GM12878 (cell line): ENCODE measurements around the gene RNASE12. TPM values are rescaled to one million over a fixed set of nuclear protein-coding genes. Genes with fewer than 3 reads are reported as not detected.

Experiments used
- BCL11A ChIP-seq: IDR thresholded peaks from 2 replicates; pipeline ENCODE4 v1.6.1; 2011; ENCODE audit warnings: low read depth, low read length
- BHLHE40 ChIP-seq, 2 experiments: fragments of 450-650 bp in 1 of 2; IDR thresholded peaks; 2 replicates each; pipeline ENCODE4 v1.6.1; 2011 to 2017; ENCODE audit warnings: low read depth in 2 of 2, borderline replicate concordance in 1 of 2, improper control_type of control experiment in 1 of 2, low read length in 1 of 2, mild to moderate bottlenecking in 1 of 2
- CHD2 ChIP-seq: IDR thresholded peaks from 2 replicates; pipeline ENCODE4 v1.6.1; 2011; ENCODE audit warnings: low read depth, low read length, improper control_type of control experiment, borderline replicate concordance
- HCFC1 ChIP-seq: fragments of 150-350 bp; IDR thresholded peaks from 2 replicates; pipeline ENCODE4 v1.6.1; 2014; ENCODE audit warnings: low read length
- HDAC2 ChIP-seq: fragments of 200-600 bp; sonication (generic); IDR thresholded peaks from 2 replicates; pipeline ENCODE4 v1.6.1; 2017
- HDGF ChIP-seq: fragments of 450-650 bp; IDR thresholded peaks from 2 replicates; pipeline ENCODE4 v1.6.1; 2016; ENCODE audit warnings: antibody characterized with exemption
- MXI1 ChIP-seq: fragments of 150-350 bp; IDR thresholded peaks from 2 replicates; pipeline ENCODE4 v1.6.1; 2011; ENCODE audit warnings: low read depth, mild to moderate bottlenecking, inconsistent platforms, low read length, improper control_type of control experiment
- MYB ChIP-seq: fragments of 150-350 bp; IDR thresholded peaks from 2 replicates; pipeline ENCODE4 v1.6.1; 2014; ENCODE audit warnings: mild to moderate bottlenecking, low read depth, low read length, borderline replicate concordance
- PML ChIP-seq: IDR thresholded peaks from 2 replicates; pipeline ENCODE4 v1.6.1; 2012; ENCODE audit warnings: low read length, inconsistent platforms
- POLR2AphosphoS5 ChIP-seq: IDR thresholded peaks from 2 replicates; pipeline ENCODE4 v1.6.1; 2011; ENCODE audit warnings: mild to moderate bottlenecking, low read length, inconsistent platforms
- RB1 ChIP-seq: fragments of 450-650 bp; formaldehyde crosslinking; IDR thresholded peaks from 2 replicates; pipeline ENCODE4 v1.6.1; 2017; ENCODE audit warnings: mild to moderate bottlenecking, borderline replicate concordance
- SIN3A ChIP-seq: IDR thresholded peaks from 2 replicates; pipeline ENCODE4 v1.6.1; 2012; ENCODE audit warnings: low read depth, low read length, improper control_type of control experiment
- SP1 ChIP-seq: IDR thresholded peaks from one replicate; pipeline ENCODE4 v1.6.1; 2011; ENCODE audit warnings: low read depth, low read length
- SRF ChIP-seq, 2 experiments: IDR thresholded peaks; 2 replicates each; pipeline ENCODE4 v1.6.1; 2011; ENCODE audit warnings: low read depth in 2 of 2, low read length in 2 of 2, mild to moderate bottlenecking in 1 of 2, moderate library complexity in 1 of 2
- ZNF207 ChIP-seq: fragments of 450-650 bp; IDR thresholded peaks from 2 replicates; pipeline ENCODE4 v1.6.1; 2014; ENCODE audit warnings: antibody characterized with exemption, mild to moderate bottlenecking, borderline replicate concordance
- ZNF217 ChIP-seq: fragments of 450-650 bp; IDR thresholded peaks from 2 replicates; pipeline ENCODE4 v1.6.1; 2017; ENCODE audit warnings: antibody characterized with exemption, mild to moderate bottlenecking
- ZNF622 ChIP-seq: fragments of 450-650 bp; IDR thresholded peaks from 2 replicates; pipeline ENCODE4 v1.6.1; 2017; ENCODE audit warnings: mild to moderate bottlenecking, inconsistent platforms
- polyA plus RNA-seq, 11 experiments: library from polyadenylated mRNA; depleted of rRNA in 4 of 11; unstranded in 6 of 11; stranded (reverse) in 5 of 11; fragments of >200 nt; fragmentation: Nextera tagmentation in 4 of 11; fragmentation: Illumina TruSeq in 1 of 11; extraction: Ambion mirVana in 4 of 11; extraction: Trizol in 1 of 11; gene quantifications; 1 replicate in 1 of 11; 2 replicates in 10 of 11; pipeline versions ENCODE4 v1.2.1 to v1.2.3, GENCODE V29; 2011 to 2016; ENCODE audit warnings: inconsistent platforms in 2 of 11, missing spikeins in 2 of 11, low read depth in 1 of 11
- total RNA-seq, 4 experiments: library from RNA; depleted of rRNA in 3 of 4; stranded (reverse); fragments of >200 nt in 3 of 4; fragmentation: Illumina TruSeq in 1 of 4; extraction: Trizol in 1 of 4; gene quantifications; 2 replicates each; pipeline versions ENCODE4 v1.2.1 to v1.2.3, GENCODE V29; 2013 to 2021
- TF ChIP-seq, protein P1 (sequence below): IDR thresholded peaks from 2 replicates; pipeline ENCODE4 v1.6.1; 2012; ENCODE audit warnings: low read depth, low read length, improper control_type of control experiment
- TF ChIP-seq, protein P2 (sequence below): fragments of 450-650 bp; IDR thresholded peaks from 2 replicates; pipeline ENCODE4 v1.6.1; 2017; ENCODE audit warnings: mild to moderate bottlenecking, moderate library complexity
- TF ChIP-seq, protein P3 (sequence below): fragments of 450-650 bp; IDR thresholded peaks from 2 replicates; pipeline ENCODE4 v1.6.1; 2016; ENCODE audit warnings: mild to moderate bottlenecking, moderate library complexity, borderline replicate concordance

Gene RNASE12
- total and polyA plus RNA-seq, 10 of the 15 experiments (the other 5 are each of a cell fraction or from before 2014, with no cell fraction given) = not detected

DNA sequence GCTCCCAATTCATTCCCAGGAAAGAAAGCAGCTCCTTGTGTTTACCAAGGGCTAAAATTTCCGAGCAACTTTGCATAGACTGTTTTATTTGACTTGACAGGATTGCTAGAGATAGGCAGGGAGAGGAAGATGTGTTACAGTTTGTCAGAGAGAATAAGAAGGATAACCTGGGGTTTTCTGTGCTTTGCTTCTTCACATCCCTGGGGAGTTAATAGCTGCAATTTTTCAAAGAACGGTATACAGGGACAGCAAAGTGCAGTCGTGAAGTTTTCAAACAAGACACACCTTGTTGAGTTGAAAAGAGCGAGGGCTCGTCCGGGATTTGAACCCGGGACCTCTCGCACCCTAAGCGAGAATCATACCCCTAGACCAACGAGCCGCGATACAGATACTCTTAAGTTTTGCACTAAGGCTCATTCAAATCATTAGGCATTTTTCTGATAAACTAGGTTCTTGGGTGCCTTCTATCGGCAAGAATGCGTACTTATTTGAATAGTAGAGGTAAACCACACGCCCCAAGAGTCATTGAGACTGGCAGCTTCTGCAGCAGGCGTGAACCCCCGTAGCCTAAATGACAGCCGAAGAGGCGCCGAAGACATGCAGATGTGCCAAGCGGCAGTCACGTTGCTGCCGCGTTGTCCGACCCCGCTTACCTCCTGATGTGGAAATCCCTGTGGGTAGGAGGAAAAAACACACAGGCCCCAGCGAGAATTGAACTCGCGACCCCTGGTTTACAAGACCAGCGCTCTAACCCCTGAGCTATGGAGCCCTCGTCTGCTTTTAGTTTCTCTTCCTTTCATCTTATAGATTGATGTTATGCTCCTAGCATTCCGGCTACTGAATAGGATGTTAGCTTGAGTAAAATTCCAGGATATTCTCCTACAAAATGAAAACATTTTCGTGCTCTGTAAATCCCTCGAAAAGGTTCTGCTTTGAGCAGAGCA, 22.2 kb upstream of the RNASE12 start (continued):
- TF ChIP-seq SRF (IDR thresholded peaks at IDR 0.05; ENCODE audit: low read depth in 2 of 2, low read length in 2 of 2) (no peak), HDAC2 (no peak), ZNF622 (no peak), HCFC1 (0 out of 2 replicates have a peak, but pooled peaks have one; percentile 7), PML (no peak; the same call in 1 of the 2 replicates), BHLHE40 (IDR thresholded peaks at IDR 0.05; ENCODE audit: borderline replicate concordance in 1 of 2, low read depth in 2 of 2, low read length in 1 of 2) (peak; percentile 13 to 77; a peak in 2 of 4 replicates), SIN3A (no peak), MXI1 (peak; percentile 40), ZNF207 (peak; percentile 76), ZNF217 (peak; percentile 90; the same call in 1 of the 2 replicates), CHD2 (no peak), RB1 (peak; percentile 63; the same call in 1 of the 2 replicates), BCL11A (no peak), POLR2AphosphoS5 (no peak), SP1 (no peak), HDGF (0 out of 2 replicates have a peak, but pooled peaks have one; percentile 48), MYB (no peak)
- TF ChIP-seq, protein P1, sequence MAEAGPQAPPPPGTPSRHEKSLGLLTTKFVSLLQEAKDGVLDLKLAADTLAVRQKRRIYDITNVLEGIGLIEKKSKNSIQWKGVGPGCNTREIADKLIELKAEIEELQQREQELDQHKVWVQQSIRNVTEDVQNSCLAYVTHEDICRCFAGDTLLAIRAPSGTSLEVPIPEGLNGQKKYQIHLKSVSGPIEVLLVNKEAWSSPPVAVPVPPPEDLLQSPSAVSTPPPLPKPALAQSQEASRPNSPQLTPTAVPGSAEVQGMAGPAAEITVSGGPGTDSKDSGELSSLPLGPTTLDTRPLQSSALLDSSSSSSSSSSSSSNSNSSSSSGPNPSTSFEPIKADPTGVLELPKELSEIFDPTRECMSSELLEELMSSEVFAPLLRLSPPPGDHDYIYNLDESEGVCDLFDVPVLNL = no peak
- TF ChIP-seq, protein P2, sequence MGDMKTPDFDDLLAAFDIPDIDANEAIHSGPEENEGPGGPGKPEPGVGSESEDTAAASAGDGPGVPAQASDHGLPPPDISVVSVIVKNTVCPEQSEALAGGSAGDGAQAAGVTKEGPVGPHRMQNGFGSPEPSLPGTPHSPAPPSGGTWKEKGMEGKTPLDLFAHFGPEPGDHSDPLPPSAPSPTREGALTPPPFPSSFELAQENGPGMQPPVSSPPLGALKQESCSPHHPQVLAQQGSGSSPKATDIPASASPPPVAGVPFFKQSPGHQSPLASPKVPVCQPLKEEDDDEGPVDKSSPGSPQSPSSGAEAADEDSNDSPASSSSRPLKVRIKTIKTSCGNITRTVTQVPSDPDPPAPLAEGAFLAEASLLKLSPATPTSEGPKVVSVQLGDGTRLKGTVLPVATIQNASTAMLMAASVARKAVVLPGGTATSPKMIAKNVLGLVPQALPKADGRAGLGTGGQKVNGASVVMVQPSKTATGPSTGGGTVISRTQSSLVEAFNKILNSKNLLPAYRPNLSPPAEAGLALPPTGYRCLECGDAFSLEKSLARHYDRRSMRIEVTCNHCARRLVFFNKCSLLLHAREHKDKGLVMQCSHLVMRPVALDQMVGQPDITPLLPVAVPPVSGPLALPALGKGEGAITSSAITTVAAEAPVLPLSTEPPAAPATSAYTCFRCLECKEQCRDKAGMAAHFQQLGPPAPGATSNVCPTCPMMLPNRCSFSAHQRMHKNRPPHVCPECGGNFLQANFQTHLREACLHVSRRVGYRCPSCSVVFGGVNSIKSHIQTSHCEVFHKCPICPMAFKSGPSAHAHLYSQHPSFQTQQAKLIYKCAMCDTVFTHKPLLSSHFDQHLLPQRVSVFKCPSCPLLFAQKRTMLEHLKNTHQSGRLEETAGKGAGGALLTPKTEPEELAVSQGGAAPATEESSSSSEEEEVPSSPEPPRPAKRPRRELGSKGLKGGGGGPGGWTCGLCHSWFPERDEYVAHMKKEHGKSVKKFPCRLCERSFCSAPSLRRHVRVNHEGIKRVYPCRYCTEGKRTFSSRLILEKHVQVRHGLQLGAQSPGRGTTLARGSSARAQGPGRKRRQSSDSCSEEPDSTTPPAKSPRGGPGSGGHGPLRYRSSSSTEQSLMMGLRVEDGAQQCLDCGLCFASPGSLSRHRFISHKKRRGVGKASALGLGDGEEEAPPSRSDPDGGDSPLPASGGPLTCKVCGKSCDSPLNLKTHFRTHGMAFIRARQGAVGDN = no peak
- TF ChIP-seq, protein P3, sequence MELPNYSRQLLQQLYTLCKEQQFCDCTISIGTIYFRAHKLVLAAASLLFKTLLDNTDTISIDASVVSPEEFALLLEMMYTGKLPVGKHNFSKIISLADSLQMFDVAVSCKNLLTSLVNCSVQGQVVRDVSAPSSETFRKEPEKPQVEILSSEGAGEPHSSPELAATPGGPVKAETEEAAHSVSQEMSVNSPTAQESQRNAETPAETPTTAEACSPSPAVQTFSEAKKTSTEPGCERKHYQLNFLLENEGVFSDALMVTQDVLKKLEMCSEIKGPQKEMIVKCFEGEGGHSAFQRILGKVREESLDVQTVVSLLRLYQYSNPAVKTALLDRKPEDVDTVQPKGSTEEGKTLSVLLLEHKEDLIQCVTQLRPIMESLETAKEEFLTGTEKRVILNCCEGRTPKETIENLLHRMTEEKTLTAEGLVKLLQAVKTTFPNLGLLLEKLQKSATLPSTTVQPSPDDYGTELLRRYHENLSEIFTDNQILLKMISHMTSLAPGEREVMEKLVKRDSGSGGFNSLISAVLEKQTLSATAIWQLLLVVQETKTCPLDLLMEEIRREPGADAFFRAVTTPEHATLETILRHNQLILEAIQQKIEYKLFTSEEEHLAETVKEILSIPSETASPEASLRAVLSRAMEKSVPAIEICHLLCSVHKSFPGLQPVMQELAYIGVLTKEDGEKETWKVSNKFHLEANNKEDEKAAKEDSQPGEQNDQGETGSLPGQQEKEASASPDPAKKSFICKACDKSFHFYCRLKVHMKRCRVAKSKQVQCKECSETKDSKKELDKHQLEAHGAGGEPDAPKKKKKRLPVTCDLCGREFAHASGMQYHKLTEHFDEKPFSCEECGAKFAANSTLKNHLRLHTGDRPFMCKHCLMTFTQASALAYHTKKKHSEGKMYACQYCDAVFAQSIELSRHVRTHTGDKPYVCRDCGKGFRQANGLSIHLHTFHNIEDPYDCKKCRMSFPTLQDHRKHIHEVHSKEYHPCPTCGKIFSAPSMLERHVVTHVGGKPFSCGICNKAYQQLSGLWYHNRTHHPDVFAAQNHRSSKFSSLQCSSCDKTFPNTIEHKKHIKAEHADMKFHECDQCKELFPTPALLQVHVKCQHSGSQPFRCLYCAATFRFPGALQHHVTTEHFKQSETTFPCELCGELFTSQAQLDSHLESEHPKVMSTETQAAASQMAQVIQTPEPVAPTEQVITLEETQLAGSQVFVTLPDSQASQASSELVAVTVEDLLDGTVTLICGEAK = peak; percentile 72; the same call in 1 of the 2 replicates
